Stimulated activated CD8-positive, alpha-beta memory T cell treated with anti-CD3 and anti-CD28 coated beads, Interleukin-4, amount 100 ng/mL, for 4 hours (primary cell): ENCODE results near the gene LHFPL3.

Experiments used
- DNase-seq, 2 donors: peaks; one replicate each; pipeline ENCODE4 v3.0.0-alpha.2; 2020; ENCODE audit warnings: low read depth in 2 of 2, low spot score in 1 of 2

The LHFPL3 gene

DNA sequence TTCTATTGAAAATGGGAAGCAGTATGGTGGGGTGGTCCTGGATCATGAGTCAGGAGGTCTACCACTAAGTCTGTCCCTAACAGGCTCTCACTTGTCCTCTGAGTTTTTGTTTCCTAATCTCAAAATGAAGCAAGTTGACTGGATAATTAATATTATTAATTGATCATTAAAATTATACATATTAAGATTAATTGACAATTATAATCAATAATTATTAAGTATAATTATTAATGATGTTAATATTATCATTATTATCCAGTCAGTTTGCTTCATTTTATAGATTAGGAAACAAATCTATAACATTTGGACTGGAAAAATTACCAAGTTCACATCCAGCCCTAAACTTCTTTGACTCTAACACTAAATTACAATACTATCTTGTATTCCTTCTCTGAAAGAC, 511.4 kb downstream of the LHFPL3 start:
- DNase-seq = no peak

DNA sequence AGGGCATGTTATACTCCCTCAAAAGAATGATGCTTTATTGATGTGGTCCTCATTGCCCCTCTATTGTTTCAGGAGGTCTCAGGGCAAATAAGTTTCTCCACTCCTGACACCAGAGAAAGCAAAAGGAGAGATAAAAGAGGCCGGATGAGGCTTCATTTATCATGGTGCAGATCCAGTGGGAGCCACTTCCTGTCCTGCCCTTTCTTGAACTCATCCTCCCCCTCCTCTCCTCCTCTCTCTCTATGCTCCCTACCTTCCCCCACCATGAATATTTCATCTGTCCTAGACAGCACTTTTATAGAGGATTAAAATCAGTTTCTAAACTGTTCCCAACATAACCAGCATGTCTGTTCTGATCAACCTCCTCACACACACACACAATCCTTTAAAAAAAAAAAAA, 513.4 kb downstream of the LHFPL3 start:
- DNase-seq = no peak

DNA sequence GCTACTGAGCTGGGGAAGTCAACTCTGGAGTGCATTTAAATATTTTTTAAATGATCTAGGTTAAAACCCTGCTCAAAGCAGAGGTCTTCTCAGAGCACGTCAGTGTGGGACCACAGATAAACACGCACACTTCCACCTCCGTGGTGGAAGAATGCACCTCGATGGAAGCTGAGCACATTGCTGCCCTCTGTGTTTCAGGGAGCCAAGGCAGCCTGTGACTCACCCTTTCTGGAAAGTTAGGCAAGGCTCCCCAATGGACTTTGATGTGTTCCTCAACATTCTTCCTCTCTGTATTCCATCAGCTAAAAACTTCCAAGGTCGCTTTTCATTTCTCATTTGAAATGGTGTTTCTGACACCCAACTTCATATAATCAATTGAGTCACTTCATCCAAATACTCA, 514.8 kb downstream of the LHFPL3 start:
- no peak for DNase-seq

- no peak for DNase-seq
Observed at GRCh38 chr7:104845557-104845956, 517.2 kb downstream of the LHFPL3 start.

DNA sequence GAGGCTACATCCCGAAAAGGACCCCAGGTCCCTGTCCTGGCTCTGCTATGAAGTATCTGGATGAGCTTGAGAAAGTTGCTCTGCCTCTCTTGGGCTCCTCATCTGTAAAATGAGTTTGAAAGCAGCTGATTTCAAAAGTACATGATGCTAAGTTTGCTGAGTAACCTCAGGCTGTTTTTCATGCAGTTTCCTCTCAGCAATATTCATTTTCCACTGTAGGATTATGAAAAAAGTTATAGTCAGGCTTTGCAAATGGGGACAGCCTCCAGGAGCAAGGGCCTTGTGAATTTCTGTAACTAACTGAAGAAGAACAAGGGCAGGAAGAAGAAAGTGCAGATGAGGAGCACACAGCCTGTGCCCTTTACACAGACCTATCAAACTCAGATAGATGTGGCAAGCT, 518.3 kb downstream of the LHFPL3 start:
- no peak for DNase-seq

DNA sequence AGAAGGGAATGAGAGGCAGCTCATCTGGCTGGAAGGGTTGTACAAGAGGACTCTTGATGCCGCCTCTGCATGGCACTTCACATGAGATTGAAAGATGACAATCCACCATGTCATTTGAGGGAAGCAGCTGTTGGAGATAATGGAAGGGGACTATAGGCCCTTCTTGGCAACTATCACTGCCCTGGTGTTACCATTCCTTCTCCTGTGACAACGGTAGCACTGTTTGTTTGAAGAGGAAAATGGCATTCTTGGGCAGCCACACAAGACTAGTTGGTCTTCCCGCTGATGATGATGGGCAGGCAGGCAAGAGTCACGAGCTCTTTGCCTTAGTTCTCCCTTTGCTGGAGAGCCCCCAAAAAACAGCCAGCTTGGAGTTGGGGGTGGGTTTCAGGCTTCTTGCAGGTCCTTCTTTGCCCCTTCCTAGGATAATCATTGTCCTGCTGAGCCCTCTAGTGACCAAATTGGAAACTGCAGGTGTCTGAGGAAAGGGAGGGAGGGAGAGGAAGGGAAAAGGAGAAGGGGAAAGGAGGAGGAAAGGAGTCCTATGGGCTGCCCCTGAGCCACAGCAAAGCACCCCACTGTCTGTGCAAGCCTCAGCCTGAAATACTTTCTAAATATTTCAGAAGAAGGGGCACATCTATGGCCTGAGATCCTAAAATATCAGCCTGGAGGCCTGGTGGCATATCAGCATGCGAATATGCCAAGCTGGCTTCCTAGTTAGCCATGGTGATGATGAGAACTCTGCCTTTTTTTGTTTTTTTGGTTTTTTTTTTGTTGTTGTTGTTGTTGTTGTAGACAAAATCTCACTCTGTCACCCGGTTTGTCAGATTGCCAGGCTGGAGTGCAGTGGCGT, 520.0 kb downstream of the LHFPL3 start:
- DNase-seq = peak in 1 of 2 donors; percentile 31

GRCh38 chr7:104850374-104850773, 522.0 kb downstream of the LHFPL3 start:
- no peak for DNase-seq

- DNase-seq = no peak
Observed at GRCh38 chr7:104851268-104851667, 522.9 kb downstream of the LHFPL3 start.

- no peak for DNase-seq
Observed at GRCh38 chr7:104852386-104852785, 524.0 kb downstream of the LHFPL3 start.

DNA sequence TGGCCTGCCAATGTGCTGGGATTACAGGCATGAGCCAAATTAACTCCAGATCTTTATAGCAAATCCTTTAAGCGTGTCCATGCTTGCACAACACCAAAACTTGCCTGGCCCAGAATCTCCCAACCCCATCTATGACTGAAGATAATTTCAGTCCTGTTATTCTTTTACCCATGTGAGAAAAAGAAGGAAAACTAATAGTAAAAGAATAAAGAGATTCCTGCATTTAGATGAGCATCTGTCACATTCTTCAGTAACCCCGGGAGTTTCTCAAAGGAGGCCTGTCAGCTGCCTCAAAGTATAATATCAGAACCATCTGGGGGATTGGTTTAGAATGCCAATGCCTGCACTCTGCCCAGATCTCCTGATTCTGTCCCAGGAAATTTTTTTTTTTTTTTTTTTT, 527.5 kb downstream of the LHFPL3 start:
- DNase-seq = no peak

GRCh38 chr7:104857458-104858425, 529.3 kb downstream of the LHFPL3 start:
- no peak for DNase-seq

DNA sequence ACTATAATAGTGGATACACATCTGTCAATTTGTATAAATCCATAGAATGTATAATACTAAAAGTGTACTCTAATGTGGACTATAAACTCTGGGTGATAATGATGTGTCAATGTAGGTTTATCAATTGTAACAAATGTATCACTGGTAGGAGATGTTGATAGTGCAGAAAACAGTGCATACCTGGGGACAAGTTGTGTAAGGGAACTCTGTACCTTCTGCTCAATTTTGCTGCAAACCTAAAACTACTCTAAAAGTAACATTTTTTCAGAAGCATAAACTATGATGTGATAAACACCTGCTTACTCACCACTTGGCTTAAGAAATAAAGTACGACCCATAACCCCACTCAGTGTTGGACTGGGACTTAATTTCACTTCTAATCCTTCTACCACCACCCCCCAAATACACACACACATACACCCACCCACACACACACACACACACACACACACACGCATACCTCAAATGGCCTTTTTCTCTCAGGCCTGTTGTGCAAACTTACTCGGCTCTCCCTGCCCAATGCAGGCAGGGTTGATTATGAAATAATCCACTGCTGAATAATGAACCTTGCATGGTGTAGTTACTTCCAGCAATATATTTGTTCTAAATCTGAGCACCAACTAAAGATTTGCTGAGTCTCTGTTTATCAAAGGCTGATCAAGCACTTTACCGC, 531.5 kb downstream of the LHFPL3 start:
- no peak for DNase-seq

DNA sequence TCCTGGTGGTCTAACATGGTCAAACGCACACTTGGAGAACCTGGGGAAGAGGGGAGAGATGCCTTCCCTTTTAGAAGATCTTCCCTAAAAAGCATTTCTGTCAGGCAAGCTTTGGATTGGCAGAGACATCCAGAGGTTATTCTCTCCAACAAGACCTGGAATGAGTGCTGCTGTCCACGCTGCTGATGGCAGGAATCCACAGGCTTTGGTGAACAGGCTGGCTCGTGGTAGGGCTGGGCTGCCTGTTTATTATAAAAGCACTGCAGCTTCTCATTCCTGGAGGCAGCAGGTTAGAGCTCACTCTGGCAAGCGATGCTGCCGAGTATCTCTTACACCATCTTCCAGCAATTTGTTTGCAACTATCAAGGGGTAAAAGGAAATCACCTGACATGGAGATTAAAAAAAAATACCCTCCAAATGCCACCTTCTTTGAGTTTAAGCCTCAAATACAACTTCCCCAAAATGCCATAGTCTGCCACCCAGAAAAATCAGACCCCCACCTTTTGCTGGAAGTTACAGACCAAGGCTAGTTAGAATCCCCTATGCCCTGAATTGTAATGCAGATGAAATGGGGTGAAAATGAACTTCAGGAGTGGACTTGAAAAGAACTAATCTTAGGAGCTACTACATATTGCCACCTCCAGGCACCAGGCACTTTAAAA, 533.5 kb downstream of the LHFPL3 start:
- DNase-seq = no peak

GRCh38 chr7:104862719-104863118, 534.3 kb downstream of the LHFPL3 start:
- DNase-seq = no peak

DNA sequence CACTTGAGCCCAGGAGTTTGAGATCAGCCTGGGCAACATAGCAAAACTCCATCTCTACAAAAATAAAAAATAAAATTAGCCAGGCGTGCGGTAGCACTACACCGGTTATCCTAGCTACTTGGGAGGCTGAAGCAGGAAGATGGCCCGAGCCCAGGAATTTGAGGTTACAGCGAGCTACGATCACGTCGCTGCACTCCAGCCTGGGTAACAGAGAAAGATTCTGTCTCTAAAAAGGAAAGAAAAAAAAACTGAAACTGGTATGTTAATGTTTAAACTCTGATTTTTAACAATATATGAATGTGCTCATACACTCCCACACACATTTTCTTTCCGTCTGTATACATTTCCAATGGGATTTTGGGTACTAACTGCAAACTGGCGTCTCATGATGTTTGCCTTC, 545.0 kb downstream of the LHFPL3 start:
- no peak for DNase-seq

- DNase-seq = no peak
Observed at GRCh38 chr7:104878577-104878976, 550.2 kb downstream of the LHFPL3 start.

GRCh38 chr7:104883248-104883717, 554.9 kb downstream of the LHFPL3 start:
- DNase-seq = no peak

GRCh38 chr7:104883718-104884452, 555.5 kb downstream of the LHFPL3 start:
- DNase-seq = peak; percentile 46 to 56

GRCh38 chr7:104886651-104887050, 558.2 kb downstream of the LHFPL3 start:
- no peak for DNase-seq

- DNase-seq = no peak
Observed at GRCh38 chr7:104890216-104890615, 561.8 kb downstream of the LHFPL3 start.
